HepG2 (cell line): ENCODE data around the gene HAGHL. TPM values are rescaled to one million over a fixed set of nuclear protein-coding genes. Genes with fewer than 3 reads are reported as not detected.

Experiments used
- ARID2 ChIP-seq: sonication (generic); formaldehyde crosslinking; IDR thresholded peaks from 2 replicates; pipeline ENCODE4 v1.8.1; 2022; ENCODE audit warnings: mild to moderate bottlenecking, missing genetic modification reagents, borderline replicate concordance
- BRD4 ChIP-seq: sonication (generic); formaldehyde crosslinking; IDR thresholded peaks from 2 replicates; pipeline ENCODE4 v1.4.0; 2020; ENCODE audit warnings: missing genetic modification reagents
- HNRNPK ChIP-seq: fragments of 200-400 bp; formaldehyde crosslinking; IDR thresholded peaks from 2 replicates; pipeline ENCODE4 v1.6.1; 2018; ENCODE audit warnings: low read length, low read depth, moderate library complexity, mild to moderate bottlenecking; ENCODE audit not compliant: poor library complexity, severe bottlenecking
- MED1 ChIP-seq: sonication (generic); formaldehyde crosslinking; IDR thresholded peaks from 2 replicates; pipeline ENCODE4 v1.4.0; 2020; ENCODE audit warnings: missing genetic modification reagents
- MIER3 ChIP-seq: IDR thresholded peaks from 2 replicates; pipeline ENCODE4 v1.6.1; 2016; ENCODE audit warnings: missing compliant biosample characterization, borderline replicate concordance
- NFYB ChIP-seq: sonication (generic); formaldehyde crosslinking; IDR thresholded peaks from 2 replicates; pipeline ENCODE4 v1.4.0; 2020; ENCODE audit warnings: missing genetic modification reagents
- NFYC ChIP-seq: IDR thresholded peaks from 2 replicates; pipeline ENCODE4 v1.6.1; 2016; ENCODE audit warnings: missing genetic modification reagents, missing compliant biosample characterization
- PAWR ChIP-seq: sonication (generic); formaldehyde crosslinking; IDR thresholded peaks from 2 replicates; pipeline ENCODE4 v1.4.0; 2020; ENCODE audit warnings: missing genetic modification reagents, mild to moderate bottlenecking, borderline replicate concordance
- RBFOX2 ChIP-seq: fragments of 200-400 bp; formaldehyde crosslinking; IDR thresholded peaks from 2 replicates; pipeline ENCODE4 v1.6.1; 2017; ENCODE audit warnings: low read depth, mild to moderate bottlenecking, low read length
- SNAPC2 ChIP-seq: sonication (generic); formaldehyde crosslinking; IDR thresholded peaks from 2 replicates; pipeline ENCODE4 v1.8.1; 2022; ENCODE audit warnings: mild to moderate bottlenecking, missing genetic modification reagents
- SNAPC4 ChIP-seq: sonication (generic); formaldehyde crosslinking; IDR thresholded peaks from 2 replicates; pipeline ENCODE4 v1.4.0; 2020; ENCODE audit warnings: mild to moderate bottlenecking, missing genetic modification reagents
- STAT6 ChIP-seq: sonication (generic); formaldehyde crosslinking; IDR thresholded peaks from 2 replicates; pipeline ENCODE4 v1.4.0; 2020; ENCODE audit warnings: missing genetic modification reagents, mild to moderate bottlenecking, borderline replicate concordance
- ZBTB3 ChIP-seq: sonication (generic); formaldehyde crosslinking; IDR thresholded peaks from 2 replicates; pipeline ENCODE4 v1.4.0; 2020; ENCODE audit warnings: low read depth, mild to moderate bottlenecking, moderate library complexity, missing genetic modification reagents, borderline replicate concordance
- ZBTB7B ChIP-seq: sonication (generic); formaldehyde crosslinking; IDR thresholded peaks from 2 replicates; pipeline ENCODE4 v1.4.0; 2020; ENCODE audit warnings: missing genetic modification reagents
- ZNF224 ChIP-seq: sonication (generic); formaldehyde crosslinking; IDR thresholded peaks from 2 replicates; pipeline ENCODE4 v1.5.0; 2020; ENCODE audit warnings: mild to moderate bottlenecking, missing genetic modification reagents
- ZNF414 ChIP-seq: sonication (generic); formaldehyde crosslinking; IDR thresholded peaks from 2 replicates; pipeline ENCODE4 v1.5.0; 2020; ENCODE audit warnings: missing genetic modification reagents
- ZSCAN25 ChIP-seq: sonication (generic); formaldehyde crosslinking; IDR thresholded peaks from 2 replicates; pipeline ENCODE4 v1.8.0; 2022; ENCODE audit warnings: mild to moderate bottlenecking, missing genetic modification reagents
- ZZZ3 ChIP-seq: sonication (generic); formaldehyde crosslinking; IDR thresholded peaks from 2 replicates; pipeline ENCODE4 v1.4.0; 2020; ENCODE audit warnings: missing genetic modification reagents, mild to moderate bottlenecking, borderline replicate concordance
- polyA plus RNA-seq, 8 experiments: library from polyadenylated mRNA; depleted of rRNA in 3 of 8; stranded (reverse) in 7 of 8; unstranded in 1 of 8; fragments of >200 nt; fragmentation: Illumina TruSeq in 4 of 8; extraction: Trizol in 4 of 8; gene quantifications; 2 replicates each; pipeline versions ENCODE4 v1.2.1 to v1.2.3, GENCODE V29; 2011 to 2016; ENCODE audit warnings: low read depth in 4 of 8, missing spikeins in 1 of 8, mixed read lengths in 1 of 8; ENCODE audit not compliant: insufficient read depth in 1 of 8
- total RNA-seq, 5 experiments: library from RNA; depleted of rRNA; stranded (reverse); fragments of >200 nt; fragmentation: Illumina TruSeq; extraction: Trizol; gene quantifications; 2 replicates each; pipeline ENCODE4 v1.2.3, GENCODE V29; 2016; ENCODE audit warnings: low read depth in 1 of 5
- TF ChIP-seq, protein P1 (sequence below): fragments of 450-650 bp; IDR thresholded peaks from 2 replicates; pipeline ENCODE4 v1.6.1; 2016

Gene HAGHL
- total and polyA plus RNA-seq, 2 of the 13 experiments (the other 11 are each of a cell fraction or from before 2014, with no cell fraction given), result 3.4 to 8.4 TPM

GRCh38 chr16:740764-741505, 14.0 kb downstream of the HAGHL start, which contains the start of gene CIAO3 (continued):
- TF ChIP-seq SNAPC4 (CRISPR knock-in tag) (no peak), ZZZ3 (CRISPR knock-in tag) (peak; percentile 84), MED1 (0 out of 2 replicates have a peak, but pooled peaks have one; percentile 39), RBFOX2 (peak; percentile 82), ZNF414 (peak; percentile 82), ZBTB3 (CRISPR knock-in tag) (peak; percentile 55; the same call in 1 of the 2 replicates), ZNF224 (no peak), ZSCAN25 (CRISPR knock-in tag) (peak; percentile 81; the same call in 1 of the 2 replicates), NFYB (peak; percentile 35; the same call in 1 of the 2 replicates), HNRNPK (peak; percentile 66), SNAPC2 (CRISPR knock-in tag) (peak; percentile 39; the same call in 1 of the 2 replicates), BRD4 (CRISPR knock-in tag) (0 out of 2 replicates have a peak, but pooled peaks have one; percentile 38), PAWR (no peak), MIER3 (CRISPR knock-in tag) (peak; percentile 55; the same call in 1 of the 2 replicates), STAT6 (CRISPR knock-in tag) (0 out of 2 replicates have a peak, but pooled peaks have one; percentile 15), ZBTB7B (CRISPR knock-in tag) (peak; percentile 68), ARID2 (CRISPR knock-in tag) (peak; percentile 52; the same call in 1 of the 2 replicates), NFYC (CRISPR knock-in tag) (peak; percentile 49; the same call in 1 of the 2 replicates)
- TF ChIP-seq, protein P1, sequence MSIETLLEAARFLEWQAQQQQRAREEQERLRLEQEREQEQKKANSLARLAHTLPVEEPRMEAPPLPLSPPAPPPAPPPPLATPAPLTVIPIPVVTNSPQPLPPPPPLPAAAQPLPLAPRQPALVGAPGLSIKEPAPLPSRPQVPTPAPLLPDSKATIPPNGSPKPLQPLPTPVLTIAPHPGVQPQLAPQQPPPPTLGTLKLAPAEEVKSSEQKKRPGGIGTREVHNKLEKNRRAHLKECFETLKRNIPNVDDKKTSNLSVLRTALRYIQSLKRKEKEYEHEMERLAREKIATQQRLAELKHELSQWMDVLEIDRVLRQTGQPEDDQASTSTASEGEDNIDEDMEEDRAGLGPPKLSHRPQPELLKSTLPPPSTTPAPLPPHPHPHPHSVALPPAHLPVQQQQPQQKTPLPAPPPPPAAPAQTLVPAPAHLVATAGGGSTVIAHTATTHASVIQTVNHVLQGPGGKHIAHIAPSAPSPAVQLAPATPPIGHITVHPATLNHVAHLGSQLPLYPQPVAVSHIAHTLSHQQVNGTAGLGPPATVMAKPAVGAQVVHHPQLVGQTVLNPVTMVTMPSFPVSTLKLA, result peak; percentile 10; the same call in 1 of the 2 replicates
